Renal cortex interstitium (tissue), 11 donors: ENCODE results near the gene MST1. TPM values are rescaled to one million over a fixed set of nuclear protein-coding genes. Genes with fewer than 3 reads are reported as not detected.

Experiments used
- DNase-seq, 11 donors: peaks; one replicate each; pipeline ENCODE4 v3.0.0-alpha.2; 2013; ENCODE audit warnings: low read depth in 9 of 11, low spot score in 4 of 11; ENCODE audit errors: extremely low read depth in 1 of 11
- polyA plus RNA-seq, 3 donors: library from polyadenylated mRNA; unstranded; fragments of 120-200 nt; gene quantifications; one replicate each; pipeline ENCODE4 v1.2.1, GENCODE V29; 2013; ENCODE audit not compliant: insufficient read length in 3 of 3

MST1 gene
- polyA plus RNA-seq, 3 donors = 99.1 to 242 (median 199) TPM

DNA sequence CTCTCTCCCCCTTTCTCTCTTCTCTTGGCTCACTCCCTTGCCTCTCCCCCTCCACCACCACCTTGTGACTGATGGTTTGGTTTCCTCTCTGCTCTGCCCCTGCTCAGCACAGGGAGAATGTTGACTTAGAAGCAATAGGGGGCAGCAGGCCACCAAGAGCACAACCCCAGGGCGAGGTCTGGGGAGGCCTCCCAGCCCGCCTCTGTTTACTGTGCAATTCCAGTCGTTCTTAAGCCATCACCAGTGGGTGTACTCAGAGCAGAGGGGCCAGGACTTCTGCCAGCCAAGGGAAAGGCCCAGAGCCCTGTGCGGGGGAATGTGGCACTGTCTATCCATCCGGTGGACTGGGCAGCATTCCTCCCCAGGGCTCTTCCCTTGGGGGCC, 20.9 kb downstream of the MST1 start:
- DNase-seq = no peak

DNA sequence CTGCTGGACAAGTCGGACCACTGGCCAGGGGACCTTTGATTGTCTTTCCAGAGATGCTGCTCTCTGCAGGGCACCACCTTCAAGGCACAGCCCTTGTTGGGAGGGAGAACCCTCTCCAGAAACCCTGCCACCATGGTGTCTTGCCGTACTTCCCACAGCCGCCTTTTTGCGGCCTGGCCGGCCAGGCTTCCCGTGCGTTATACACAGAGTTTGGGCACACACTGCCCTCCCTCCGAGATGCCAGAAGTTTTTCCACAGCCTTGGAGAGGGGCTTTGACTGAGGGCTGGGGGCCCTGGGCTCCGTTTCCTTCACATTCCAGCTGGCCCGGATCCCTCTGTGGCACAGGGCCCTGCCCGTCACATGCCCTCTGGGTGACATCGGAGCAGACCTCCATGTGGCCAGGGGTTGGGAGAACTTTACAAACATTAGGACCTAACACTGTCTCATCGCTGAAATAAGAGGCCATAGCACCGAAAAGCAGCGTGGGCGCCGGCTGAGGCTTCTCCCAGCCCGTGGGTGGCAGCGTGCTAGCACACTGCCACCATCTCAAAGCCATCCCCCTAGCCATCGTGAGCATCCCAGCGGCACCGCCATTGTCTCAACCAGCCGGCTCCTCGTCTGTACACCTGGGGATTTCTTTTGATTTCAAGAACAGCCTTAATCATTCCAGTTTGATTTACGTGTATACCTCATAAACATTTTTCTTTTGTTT, 21.4 kb downstream of the MST1 start:
- no peak for DNase-seq

DNA sequence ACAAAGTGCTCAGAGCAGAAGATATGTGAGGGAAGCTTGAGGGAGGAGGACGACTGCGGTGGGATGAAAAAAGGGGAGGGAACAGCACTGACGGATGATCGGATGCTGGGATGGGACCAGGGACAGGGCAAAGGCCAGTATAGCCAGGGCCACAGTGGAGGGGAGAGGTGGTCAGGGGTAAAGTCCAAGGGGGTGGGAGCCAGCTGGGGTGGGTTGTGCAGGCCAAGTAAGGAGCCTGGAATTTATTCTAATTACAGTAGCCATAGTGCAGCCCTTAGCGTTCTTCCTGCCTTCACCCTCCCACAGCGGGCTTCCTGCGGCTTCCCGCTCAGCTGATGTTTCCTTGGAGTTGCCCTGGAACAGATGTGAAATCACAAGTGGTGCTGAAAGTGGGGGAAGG, 22.7 kb downstream of the MST1 start:
- DNase-seq = no peak

DNA sequence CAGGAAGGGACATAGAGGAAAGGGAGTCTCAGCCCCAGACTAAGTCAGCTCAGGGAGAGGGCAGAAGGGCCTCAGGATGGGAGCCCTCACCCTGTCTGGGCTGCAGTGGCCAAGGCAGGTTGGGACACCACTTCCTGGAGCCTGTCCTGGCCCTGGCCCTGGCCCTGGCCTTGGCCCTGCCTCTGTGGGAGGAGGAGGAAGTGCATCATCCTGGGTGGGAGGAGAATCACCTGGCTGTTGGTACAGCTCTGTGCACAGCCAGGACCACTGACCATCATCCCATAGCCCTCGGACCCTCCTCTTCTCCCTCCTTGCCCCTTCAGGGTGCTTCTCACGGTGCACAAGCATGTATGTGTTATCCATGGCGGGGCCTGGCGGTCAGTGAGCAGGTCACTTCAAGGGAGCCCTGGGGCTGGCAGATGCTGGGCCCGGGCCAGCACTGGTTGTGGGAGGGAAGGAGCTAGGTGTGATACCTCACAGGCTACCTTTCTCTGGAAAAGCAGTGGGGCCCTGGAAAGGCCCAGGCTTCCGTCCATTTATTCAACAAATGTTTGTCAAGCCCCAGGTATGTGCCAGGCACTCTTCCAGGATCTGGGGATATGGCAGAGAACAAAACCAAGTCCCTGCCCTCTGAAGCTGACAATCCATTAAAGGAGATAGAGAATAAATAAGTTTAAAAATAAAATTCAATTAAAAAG, 23.3 kb downstream of the MST1 start:
- DNase-seq = no peak

DNA sequence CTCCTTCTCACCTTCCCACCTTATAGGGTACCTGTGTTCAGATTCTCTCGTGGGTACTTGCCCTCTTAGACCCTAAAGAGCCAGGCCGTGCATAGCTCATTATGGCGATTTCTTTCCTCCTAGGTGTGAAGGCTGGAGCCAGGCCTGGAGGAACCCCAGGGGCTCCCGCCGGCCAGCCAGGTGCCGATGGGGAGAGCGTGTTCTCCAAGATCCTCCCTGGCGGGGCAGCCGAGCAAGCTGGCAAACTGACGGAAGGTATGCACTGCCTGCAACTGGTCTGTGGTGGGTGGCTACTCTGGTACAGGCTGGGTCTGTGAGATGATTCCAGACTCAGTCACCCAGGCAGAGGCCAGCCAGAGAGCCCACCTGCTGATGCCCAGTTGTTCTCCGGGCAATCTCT, 25.0 kb downstream of the MST1 start:
- no peak for DNase-seq

DNA sequence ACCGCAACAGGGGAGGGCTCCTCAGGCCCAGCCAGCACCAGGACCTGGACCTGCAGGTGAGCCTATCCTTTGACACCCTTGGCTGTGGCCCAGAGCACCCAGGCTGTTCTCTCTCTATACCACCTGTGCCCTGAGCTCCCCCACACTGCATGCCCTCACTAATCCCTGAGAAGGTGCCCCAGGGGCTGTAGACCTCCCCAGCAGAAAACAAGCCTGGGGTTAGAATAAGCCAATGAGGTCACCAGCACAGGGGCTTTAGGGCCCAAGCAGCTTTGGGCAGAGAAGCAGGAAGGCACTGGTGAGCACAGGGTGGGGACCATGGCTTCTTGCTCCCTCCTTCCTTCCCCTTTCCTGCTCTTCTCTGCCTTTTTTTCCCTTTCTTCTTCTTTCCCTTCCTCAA, 25.4 kb downstream of the MST1 start:
- no peak for DNase-seq

DNA sequence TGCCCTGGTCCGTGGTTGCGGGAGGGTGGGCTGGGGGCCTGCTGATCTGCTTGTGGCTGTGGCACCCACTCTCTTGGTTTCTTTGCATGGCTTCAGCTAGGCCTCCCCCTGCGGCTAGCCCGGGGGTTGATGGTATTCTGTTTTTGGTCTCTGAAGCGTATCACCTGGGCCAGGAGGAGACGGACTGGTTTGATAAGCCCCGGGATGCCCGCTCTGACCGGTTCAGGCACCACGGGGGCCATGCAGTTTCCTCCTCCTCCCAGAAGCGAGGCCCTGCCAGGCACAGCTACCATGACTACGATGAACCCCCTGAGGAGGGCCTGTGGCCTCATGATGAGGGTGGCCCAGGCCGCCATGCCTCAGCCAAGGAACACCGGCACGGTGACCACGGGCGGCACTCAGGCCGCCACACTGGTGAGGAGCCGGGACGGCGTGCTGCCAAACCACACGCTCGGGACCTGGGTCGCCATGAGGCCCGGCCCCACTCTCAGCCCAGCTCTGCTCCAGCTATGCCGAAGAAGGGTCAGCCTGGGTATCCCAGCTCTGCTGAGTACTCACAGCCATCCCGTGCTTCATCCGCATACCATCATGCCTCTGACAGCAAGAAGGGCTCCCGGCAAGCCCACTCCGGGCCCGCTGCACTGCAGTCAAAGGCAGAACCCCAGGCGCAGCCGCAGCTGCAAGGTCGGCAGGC, 26.4 kb downstream of the MST1 start:
- DNase-seq = no peak

DNA sequence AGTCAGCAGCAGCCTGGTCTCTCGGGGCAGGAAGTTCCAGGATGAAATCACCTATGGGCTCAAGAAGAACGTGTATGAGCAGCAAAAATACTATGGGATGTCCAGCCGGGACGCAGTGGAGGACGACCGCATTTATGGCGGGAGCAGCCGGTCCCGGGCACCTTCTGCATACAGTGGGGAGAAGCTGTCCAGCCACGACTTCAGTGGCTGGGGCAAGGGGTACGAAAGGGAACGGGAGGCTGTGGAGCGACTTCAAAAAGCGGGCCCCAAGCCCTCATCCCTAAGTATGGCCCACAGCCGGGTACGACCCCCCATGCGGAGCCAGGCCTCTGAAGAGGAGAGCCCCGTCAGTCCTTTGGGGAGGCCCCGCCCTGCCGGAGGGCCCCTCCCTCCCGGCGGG, 27.3 kb downstream of the MST1 start:
- no peak for DNase-seq

DNA sequence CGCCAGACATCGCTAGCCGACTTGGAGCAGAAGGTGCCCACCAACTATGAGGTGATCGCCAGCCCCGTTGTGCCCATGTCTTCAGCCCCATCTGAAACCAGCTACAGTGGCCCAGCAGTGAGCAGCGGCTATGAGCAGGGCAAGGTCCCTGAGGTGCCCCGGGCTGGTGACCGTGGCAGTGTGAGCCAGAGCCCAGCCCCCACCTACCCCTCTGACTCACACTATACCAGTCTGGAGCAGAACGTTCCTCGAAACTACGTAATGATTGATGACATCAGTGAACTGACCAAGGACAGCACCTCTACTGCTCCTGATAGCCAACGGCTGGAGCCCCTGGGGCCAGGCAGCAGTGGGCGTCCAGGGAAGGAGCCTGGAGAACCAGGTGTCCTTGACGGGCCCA, 28.0 kb downstream of the MST1 start:
- no peak for DNase-seq

DNA sequence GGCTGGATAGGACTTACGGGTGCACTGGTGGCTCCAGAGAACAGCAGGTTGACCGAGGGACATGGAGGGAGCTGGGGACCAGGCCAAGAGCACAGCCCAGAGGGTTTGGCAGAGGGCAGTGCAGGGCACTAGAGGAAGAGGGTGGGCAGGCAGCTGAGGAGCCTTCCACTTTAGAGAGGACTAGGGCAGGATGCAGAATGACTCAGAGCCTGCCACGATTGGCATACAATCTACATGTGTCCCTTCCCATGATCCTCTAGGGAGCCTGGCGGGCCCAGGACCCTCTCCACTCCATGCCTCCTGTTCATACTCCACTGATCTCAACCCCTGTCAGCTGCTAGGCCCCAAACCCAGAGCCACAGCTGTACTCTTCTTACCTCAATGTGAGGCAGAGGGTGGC, 29.5 kb downstream of the MST1 start:
- DNase-seq = no peak

DNA sequence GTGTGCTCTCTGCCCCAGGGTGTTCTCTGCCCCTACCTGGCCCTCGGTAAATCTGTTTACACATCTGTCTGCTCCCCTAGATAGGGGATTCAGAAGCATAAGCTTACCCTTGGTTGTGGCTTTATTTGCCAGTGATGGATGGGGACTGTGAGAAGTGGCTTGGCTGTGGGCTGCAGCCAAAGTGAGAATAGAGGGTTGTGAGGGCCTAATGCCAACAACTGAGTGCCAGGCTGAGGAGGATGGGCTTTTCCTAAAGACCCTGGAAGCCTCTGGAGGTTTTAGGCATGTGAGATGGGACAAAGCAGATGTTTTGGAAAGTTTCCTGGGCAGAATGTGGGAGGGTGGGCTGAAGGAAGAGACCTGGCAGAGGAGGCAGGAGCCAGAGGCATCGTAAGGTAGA, 30.6 kb downstream of the MST1 start:
- DNase-seq = no peak

DNA sequence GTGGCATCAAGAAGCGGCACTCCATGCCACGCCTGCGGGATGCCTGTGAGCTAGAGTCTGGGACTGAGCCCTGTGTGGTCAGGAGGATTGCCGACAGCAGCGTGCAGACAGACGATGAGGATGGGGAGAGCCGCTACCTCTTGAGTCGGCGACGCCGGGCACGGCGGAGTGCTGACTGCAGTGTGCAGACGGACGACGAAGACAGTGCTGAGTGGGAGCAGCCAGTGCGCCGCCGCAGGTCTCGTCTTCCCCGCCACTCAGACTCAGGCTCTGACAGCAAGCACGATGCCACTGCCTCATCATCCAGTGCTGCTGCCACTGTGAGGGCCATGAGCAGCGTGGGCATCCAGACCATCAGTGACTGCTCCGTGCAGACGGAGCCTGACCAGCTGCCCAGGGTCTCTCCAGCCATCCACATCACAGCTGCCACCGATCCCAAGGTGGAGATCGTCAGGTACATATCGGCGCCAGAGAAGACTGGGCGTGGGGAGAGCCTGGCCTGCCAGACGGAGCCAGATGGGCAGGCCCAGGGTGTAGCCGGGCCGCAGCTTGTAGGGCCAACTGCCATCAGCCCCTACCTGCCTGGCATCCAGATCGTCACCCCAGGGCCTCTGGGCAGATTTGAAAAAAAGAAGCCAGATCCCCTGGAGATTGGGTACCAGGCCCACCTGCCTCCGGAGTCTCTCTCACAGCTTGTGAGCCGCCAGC, 31.9 kb downstream of the MST1 start:
- DNase-seq = no peak

DNA sequence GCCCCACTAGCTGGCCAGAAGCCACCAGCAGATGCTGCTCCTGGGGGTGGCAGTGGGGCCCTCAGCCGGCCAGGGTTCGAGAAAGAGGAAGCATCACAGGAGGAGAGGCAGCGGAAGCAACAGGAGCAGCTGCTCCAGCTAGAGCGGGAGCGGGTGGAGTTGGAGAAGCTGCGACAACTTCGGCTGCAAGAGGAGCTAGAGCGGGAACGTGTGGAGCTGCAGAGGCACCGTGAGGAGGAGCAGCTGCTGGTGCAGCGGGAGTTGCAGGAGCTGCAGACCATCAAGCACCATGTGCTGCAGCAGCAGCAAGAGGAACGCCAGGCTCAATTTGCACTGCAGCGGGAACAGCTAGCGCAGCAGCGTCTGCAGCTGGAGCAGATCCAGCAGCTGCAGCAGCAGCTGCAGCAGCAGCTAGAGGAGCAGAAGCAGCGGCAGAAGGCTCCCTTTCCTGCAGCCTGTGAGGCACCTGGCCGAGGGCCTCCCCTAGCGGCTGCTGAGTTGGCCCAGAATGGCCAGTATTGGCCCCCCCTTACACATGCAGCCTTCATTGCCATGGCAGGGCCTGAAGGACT, 32.6 kb downstream of the MST1 start:
- DNase-seq = no peak

DNA sequence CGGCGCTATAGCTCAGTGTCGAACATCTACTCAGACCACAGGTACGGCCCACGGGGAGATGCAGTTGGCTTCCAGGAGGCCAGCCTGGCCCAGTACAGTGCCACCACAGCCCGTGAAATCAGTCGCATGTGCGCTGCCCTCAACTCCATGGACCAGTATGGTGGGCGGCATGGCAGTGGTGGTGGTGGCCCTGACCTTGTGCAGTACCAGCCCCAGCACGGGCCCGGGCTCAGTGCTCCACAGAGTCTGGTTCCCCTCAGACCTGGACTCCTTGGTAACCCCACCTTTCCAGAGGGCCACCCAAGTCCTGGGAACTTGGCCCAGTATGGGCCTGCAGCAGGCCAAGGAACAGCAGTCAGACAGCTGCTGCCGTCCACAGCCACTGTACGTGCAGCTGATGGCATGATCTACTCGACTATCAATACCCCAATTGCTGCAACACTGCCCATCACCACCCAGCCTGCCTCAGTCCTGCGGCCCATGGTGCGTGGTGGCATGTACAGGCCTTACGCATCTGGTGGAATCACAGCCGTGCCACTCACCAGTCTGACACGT, 33.5 kb downstream of the MST1 start:
- DNase-seq = no peak

DNA sequence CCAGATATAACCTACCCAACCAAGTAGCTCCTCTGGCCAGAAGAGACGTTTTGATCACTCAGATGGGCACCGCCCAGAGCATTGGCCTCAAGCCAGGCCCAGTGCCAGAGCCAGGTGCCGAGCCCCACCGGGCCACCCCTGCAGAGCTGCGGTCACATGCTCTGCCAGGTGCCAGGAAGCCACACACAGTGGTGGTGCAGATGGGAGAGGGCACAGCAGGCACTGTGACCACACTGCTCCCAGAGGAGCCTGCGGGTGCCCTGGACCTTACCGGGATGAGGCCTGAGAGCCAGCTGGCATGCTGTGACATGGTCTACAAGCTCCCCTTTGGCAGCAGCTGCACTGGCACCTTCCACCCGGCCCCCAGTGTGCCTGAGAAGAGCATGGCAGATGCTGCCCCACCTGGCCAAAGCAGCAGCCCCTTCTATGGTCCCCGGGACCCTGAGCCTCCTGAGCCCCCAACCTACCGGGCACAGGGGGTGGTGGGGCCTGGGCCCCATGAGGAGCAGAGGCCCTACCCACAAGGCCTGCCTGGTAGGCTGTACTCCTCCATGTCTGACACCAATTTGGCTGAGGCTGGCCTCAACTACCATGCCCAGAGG, 34.2 kb downstream of the MST1 start:
- DNase-seq = no peak

DNA sequence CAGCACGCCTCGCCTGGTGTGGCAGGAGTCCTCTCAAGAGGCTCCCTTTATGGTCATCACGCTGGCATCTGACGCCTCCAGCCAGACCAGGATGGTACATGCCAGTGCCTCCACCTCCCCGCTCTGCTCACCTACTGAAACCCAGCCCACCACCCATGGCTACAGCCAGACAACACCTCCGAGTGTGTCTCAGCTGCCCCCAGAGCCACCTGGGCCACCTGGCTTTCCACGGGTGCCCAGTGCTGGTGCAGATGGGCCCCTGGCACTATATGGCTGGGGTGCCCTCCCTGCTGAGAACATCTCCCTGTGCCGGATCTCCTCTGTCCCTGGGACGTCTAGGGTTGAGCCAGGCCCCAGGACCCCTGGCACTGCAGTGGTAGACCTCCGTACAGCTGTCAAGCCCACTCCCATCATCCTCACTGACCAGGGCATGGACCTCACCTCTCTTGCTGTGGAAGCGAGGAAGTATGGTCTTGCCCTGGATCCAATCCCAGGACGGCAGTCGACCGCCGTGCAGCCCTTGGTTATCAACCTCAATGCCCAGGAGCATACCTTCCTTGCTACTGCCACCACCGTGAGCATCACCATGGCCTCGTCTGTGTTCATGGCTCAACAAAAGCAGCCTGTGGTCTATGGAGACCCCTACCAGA, 35.0 kb downstream of the MST1 start:
- DNase-seq = no peak

DNA sequence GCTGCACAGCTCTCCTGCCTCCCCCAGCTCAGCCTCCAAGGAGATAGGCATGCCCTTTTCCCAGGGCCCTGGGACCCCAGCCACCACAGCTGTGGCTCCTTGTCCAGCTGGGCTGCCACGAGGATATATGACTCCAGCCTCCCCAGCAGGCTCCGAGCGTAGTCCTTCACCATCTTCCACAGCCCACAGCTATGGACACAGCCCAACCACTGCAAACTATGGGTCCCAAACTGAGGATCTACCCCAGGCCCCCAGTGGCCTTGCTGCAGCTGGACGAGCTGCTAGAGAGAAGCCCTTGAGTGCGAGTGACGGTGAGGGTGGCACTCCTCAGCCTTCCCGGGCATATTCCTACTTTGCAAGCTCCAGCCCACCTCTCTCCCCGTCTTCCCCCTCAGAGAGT, 35.7 kb downstream of the MST1 start:
- DNase-seq = peak in 1 of 11 donors; percentile 46

DNA sequence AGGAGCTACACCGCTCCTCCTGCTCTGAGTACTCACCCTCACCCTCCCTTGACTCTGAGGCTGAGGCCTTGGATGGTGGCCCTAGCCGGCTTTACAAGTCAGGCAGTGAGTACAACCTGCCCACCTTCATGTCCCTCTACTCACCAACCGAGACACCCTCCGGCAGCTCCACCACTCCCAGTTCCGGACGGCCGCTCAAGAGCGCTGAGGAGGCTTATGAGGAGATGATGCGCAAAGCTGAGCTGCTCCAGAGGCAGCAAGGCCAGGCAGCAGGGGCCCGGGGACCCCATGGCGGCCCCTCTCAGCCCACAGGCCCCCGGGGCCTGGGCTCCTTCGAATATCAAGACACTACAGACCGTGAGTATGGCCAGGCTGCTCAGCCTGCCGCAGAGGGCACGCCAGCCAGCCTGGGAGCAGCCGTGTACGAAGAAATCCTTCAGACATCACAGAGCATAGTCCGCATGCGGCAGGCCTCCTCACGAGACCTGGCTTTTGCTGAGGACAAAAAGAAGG, 36.3 kb downstream of the MST1 start:
- no peak for DNase-seq
